K562 (cell line): ENCODE measurements around the gene RANBP6. TPM values are rescaled to one million over a fixed set of nuclear protein-coding genes. Genes with fewer than 3 reads are reported as not detected.

Experiments
- BRD9 ChIP-seq: fragments of 450-650 bp; IDR thresholded peaks from 2 replicates; pipeline ENCODE4 v1.6.1; 2018; ENCODE audit warnings: low read depth; ENCODE audit not compliant: partially characterized antibody
- ESRRA ChIP-seq: fragments of 450-650 bp; IDR thresholded peaks from 2 replicates; pipeline ENCODE4 v1.6.1; 2014; ENCODE audit warnings: low read depth, mild to moderate bottlenecking, moderate library complexity, borderline replicate concordance
- FOXK2 ChIP-seq, 2 experiments: fragments of 450-650 bp; IDR thresholded peaks in 1 of 2; conservative IDR thresholded peaks in 1 of 2; 2 replicates each; pipeline ENCODE4 v1.6.1; 2016; ENCODE audit warnings: low read depth in 2 of 2, mild to moderate bottlenecking in 1 of 2
- GTF2E2 ChIP-seq: fragments of 200-800 bp; sonication (Bioruptor generic); IDR thresholded peaks from 2 replicates; pipeline ENCODE4 v1.6.1; 2016; ENCODE audit warnings: missing genetic modification characterization, missing compliant biosample characterization
- MAZ ChIP-seq, 2 experiments: fragments of 450-650 bp in 1 of 2; sonication (generic) in 1 of 2; formaldehyde crosslinking; IDR thresholded peaks in 1 of 2; conservative IDR thresholded peaks in 1 of 2; 2 replicates each; pipeline versions ENCODE4 v1.4.0 to v1.5.0; 2020; ENCODE audit warnings: mild to moderate bottlenecking in 1 of 2, missing genetic modification reagents in 1 of 2
- PKNOX1 ChIP-seq: fragments of 450-650 bp; IDR thresholded peaks from 2 replicates; pipeline ENCODE4 v1.6.1; 2016
- POLR2AphosphoS5 ChIP-seq: IDR thresholded peaks from 2 replicates; pipeline ENCODE4 v1.6.1; 2011; ENCODE audit warnings: mild to moderate bottlenecking, low read depth, low read length, moderate library complexity; ENCODE audit not compliant: control insufficient read depth, insufficient read depth
- TAF7 ChIP-seq: fragments of 450-650 bp; IDR thresholded peaks from 2 replicates; pipeline ENCODE4 v1.6.1; 2016; ENCODE audit warnings: missing genetic modification characterization, missing compliant biosample characterization
- TGIF2 ChIP-seq: sonication (generic); formaldehyde crosslinking; IDR thresholded peaks from 2 replicates; pipeline ENCODE4 v1.8.1; 2022; ENCODE audit warnings: mild to moderate bottlenecking, missing genetic modification reagents, moderate library complexity
- ZBTB2 ChIP-seq: fragments of 450-650 bp; IDR thresholded peaks from 2 replicates; pipeline ENCODE4 v1.6.1; 2016; ENCODE audit warnings: antibody characterized with exemption
- ZBTB7A ChIP-seq: IDR thresholded peaks from 2 replicates; pipeline ENCODE4 v1.6.1; 2011; ENCODE audit warnings: low read depth, mild to moderate bottlenecking, low read length, moderate library complexity, borderline replicate concordance; ENCODE audit not compliant: control insufficient read depth
- ZNF592 ChIP-seq: fragments of 450-650 bp; IDR thresholded peaks from 2 replicates; pipeline ENCODE4 v1.6.1; 2017; ENCODE audit warnings: antibody characterized with exemption, mild to moderate bottlenecking
- polyA plus RNA-seq, 8 experiments: library from polyadenylated mRNA; depleted of rRNA in 4 of 8; stranded (reverse) in 5 of 8; unstranded in 3 of 8; fragments of >200 nt; fragmentation: Nextera tagmentation in 2 of 8; fragmentation: Illumina TruSeq in 1 of 8; extraction: Ambion mirVana in 2 of 8; extraction: Trizol in 1 of 8; gene quantifications; 2 replicates each; pipeline versions ENCODE4 v1.2.1 to v1.2.3, GENCODE V29; 2011 to 2014; ENCODE audit warnings: inconsistent platforms in 1 of 8, missing spikeins in 1 of 8
- total RNA-seq, 7 experiments: library from RNA; depleted of rRNA in 6 of 7; stranded (reverse); fragments of >200 nt in 6 of 7; fragmentation: Illumina TruSeq in 2 of 7; extraction: Trizol in 2 of 7; gene quantifications; 2 replicates each; pipeline versions ENCODE4 v1.2.1 to v1.2.3, GENCODE V29; 2011 to 2021; ENCODE audit warnings: low replicate concordance in 1 of 7
- TF ChIP-seq, protein P1 (sequence below): sonication (generic); formaldehyde crosslinking; IDR thresholded peaks from 2 replicates; pipeline ENCODE4 v1.8.0; 2022; ENCODE audit warnings: missing genetic modification reagents, mild to moderate bottlenecking, moderate library complexity, borderline replicate concordance
- TF ChIP-seq, protein P2 (sequence below): fragments of 250-450 bp; sonication (Bioruptor Pico); IDR thresholded peaks from 2 replicates; pipeline ENCODE4 v1.4.0; 2020

Gene RANBP6
- total and polyA plus RNA-seq, 9 of the 15 experiments (the other 6 are each of a cell fraction or from before 2014, with no cell fraction given), result 10.4 to 19.9 (median 11.5) TPM

DNA sequence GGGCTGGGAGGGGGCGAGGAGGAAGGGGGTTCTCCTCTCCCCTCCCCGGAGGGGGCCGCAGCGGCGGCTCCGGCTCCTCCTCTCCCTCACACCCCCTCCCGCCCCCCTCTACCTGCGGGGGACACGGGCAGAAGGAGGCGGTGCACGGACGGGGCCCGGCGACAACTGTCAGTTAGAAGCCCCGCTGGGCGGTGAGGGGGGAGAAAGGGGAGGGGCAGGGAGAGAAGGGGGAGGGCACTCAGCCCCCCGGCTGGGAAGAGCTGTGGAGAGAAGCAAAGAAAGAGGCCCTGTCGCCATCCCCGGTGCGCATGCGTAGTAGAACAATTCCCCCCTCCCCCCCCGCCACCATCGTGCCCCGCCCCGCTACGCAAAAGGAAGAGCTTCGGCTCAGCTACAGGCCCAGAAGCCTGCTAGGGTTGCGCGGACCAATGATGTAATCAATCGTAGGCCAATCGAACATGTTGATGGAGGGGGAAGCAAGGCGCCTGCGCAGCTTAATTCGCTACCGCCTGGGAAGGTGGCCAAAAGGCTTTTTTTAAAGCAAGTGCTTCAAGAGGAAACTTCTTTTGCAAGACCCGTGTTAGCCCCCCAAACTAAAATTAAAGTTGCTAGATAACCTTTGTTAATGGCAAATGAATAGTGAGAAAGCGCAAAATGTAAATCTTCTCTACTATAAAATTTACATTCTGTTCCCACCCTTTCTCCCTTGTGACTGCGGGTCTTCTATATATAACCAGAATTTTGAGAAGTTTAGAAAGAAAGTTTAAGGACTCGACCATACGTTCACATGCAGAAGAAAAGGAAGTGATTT lies 7.0 kb downstream of the RANBP6 start (continued):
- peak; percentile 75 for TF ChIP-seq ZBTB2
- TF ChIP-seq ZNF592, result no peak
- TF ChIP-seq TAF7 (tag), result peak; percentile 56; the same call in 1 of the 2 replicates
- no peak for TF ChIP-seq TGIF2
- TF ChIP-seq, protein P1, sequence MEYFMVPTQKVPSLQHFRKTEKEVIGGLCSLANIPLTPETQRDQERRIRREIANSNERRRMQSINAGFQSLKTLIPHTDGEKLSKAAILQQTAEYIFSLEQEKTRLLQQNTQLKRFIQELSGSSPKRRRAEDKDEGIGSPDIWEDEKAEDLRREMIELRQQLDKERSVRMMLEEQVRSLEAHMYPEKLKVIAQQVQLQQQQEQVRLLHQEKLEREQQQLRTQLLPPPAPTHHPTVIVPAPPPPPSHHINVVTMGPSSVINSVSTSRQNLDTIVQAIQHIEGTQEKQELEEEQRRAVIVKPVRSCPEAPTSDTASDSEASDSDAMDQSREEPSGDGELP (CRISPR knock-in tag), result peak; percentile 48; the same call in 1 of the 2 replicates
- peak; percentile 69 for TF ChIP-seq PKNOX1
- peak; percentile 67 to 78; a peak in 3 of 4 replicates for TF ChIP-seq FOXK2 (conservative IDR thresholded peaks at IDR 0.05 in 1 of 2, IDR thresholded peaks at IDR 0.05 in 1 of 2; ENCODE audit: low read depth in 2 of 2)
- TF ChIP-seq POLR2AphosphoS5, result peak; percentile 6; the same call in 1 of the 2 replicates
- peak; percentile 55 for TF ChIP-seq ZBTB7A
- no peak for TF ChIP-seq BRD9
- TF ChIP-seq MAZ (CRISPR knock-in tag; conservative IDR thresholded peaks at IDR 0.05 in 1 of 2, IDR thresholded peaks at IDR 0.05 in 1 of 2), result peak in 1 of 2 experiments; percentile 78; a peak in 3 of 4 replicates
- TF ChIP-seq, protein P2, sequence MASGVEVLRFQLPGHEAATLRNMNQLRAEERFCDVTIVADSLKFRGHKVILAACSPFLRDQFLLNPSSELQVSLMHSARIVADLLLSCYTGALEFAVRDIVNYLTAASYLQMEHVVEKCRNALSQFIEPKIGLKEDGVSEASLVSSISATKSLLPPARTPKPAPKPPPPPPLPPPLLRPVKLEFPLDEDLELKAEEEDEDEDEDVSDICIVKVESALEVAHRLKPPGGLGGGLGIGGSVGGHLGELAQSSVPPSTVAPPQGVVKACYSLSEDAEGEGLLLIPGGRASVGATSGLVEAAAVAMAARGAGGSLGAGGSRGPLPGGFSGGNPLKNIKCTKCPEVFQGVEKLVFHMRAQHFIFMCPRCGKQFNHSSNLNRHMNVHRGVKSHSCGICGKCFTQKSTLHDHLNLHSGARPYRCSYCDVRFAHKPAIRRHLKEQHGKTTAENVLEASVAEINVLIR (CRISPR knock-in tag), result peak; percentile 75
- TF ChIP-seq ESRRA, result no peak
- TF ChIP-seq GTF2E2 (tag), result no peak
